ENCODE data around the gene COL4A3.
A peak's percentile ranks its signal among the peaks of the same experiment; 100 is the strongest.

The COL4A3 gene

DNA sequence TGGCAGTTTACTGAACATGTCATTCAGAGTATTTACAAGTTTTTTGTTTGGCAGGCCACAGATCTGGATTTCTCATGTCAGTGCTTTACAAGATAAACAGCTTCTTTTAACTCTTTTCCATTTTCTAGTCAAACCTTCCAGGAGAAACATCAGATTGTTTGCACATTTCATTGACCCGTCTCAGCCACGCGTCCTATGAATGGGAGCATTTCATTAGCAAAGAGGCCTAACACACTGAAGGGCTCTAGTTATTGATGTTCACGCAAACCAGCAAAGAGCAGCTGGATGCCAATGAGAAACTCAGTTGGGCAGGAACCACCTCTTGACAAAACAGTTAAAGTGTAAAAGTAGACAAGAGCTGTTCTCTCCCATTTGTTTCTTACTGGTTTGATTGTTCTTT, 131.4 kb downstream of the COL4A3 start:
- DNase-seq (ENCODE audit: low read depth): no peak

DNA sequence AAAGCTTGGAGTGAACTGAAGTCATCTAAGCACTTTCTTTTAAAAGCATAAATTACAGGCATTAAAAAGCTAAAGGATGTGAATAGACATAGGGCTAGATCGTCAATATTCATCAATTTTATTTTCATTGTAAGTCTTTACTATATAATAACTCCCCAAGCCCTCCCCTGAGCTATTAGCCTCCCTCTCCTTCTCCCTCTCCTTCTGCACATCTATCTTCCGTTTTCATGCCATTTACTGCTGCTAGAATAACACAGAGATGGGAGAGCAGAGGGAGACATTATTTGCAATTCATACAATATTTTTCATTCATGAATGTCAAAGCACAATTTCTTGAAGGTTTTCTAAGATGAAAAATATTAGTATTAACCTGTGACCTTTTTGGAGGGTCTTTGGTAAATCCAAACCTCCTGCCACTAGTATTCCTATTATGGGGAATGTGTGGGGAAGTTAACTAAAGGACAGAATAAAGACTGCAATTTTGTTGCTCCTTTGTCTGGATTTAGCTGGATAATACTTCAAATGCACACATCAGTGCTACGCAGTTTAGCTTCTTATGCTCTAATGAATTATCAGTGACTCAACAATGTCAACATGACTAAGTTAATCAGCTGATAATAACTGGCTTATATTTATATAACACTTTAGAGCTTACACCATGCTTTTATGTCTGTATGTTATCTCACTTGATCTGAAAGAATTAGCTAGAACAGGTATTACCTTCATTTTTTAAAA, 132.4 kb downstream of the COL4A3 start:
- DNase-seq (ENCODE audit: low read depth): no peak

DNA sequence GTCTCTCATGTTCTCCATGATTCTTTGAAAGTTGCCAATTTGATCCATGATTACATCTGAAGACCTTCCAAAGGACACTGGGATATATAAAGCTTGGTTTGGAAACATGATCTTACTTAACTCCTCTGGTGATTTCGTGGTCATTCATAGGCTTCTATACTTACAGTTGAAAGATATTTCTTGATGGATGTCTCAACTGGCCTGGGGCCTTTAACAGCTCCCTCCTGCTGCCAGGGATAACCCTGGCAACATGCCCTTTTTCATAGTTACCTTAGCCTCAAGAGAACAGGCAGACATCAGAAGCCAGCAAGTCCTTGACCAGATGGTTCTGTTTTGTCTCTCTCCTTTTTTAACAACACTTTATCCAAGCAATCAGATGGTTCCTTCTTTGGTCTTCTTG, 137.1 kb downstream of the COL4A3 start:
- no peak for DNase-seq (ENCODE audit: low read depth)

DNA sequence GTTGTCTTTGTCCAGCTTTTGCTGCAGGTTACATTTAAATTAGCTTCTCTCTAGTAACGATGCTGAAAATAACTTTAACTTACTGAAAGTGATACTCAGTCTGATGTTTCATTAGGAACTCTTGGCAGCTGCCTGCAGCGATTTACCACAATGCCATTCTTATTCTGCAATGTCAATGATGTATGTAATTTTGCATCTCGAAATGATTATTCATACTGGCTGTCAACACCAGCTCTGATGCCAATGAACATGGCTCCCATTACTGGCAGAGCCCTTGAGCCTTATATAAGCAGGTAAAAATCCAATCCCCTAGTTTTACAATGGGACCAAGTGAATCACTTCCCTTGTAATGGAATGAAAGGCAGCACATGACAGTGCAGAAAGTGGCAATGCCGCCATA, 144.4 kb downstream of the COL4A3 start:
- DNase-seq (ENCODE audit: low read depth): no peak

DNA sequence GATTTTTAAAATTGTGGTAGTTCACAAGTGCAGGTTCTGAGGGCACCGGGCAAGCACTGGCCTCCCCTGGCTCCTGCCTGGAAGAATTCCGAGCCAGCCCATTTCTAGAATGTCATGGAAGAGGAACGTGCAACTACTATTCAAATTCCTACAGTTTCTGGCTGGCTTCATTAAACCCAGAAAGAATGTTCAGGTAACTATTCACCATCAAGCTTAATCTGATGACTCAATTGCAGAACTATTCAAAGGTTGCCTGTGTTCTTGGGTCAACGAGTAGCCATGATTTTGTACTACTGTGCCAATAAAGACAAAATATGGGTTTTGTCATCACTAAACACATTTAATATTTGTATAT, 146.3 kb downstream of the COL4A3 start:
- no peak for DNase-seq (ENCODE audit: low read depth)

DNA sequence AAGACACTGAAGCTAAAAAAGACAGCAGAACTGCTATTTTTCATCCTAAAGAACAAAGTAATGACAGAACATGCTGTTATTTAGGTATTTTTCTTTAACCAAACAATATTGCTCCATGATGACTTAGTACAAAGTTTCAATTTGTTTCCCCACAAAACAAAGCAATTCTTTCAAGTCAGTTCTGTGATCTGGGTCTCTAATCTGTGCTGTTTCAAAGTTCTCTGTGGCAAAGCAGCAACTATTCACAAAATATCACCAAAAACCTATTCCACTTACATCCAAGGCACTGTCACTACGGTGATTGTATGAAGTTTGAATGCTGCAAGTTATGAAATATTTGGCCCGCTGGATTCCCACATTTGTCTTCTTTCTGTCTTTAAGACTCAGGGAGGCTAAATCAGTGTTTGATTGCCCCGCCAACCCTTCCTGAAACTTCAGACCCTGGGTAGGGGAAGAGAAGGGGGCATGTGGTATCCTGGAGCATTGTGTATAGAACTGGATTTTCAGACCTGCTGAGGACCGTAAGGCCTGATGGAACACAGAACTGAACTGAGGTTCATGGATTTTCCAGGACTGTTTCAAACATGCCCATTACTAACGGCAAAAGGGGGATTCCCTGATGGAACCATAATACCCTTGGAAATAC, 147.6 kb downstream of the COL4A3 start:
- DNase-seq (ENCODE audit: low read depth): no peak

DNA sequence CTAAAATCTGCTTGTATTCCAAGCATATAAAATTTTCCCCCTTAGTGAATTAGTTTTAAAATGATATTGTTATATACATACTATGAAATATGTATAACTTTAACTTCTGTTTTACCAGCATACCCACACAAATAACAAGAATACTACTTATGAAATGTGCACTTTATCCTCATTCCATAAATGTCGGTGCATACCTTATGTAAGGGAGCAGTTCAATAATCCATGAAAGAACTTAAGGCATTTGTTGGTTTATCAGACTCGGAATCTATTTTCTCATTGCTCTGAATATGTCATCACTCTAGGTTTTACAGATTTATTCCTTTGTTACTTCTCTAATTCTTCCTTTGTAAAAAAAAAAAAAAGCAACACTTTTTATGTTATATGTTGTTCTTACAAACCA, 148.2 kb downstream of the COL4A3 start:
- no peak for DNase-seq (ENCODE audit: low read depth)

DNA sequence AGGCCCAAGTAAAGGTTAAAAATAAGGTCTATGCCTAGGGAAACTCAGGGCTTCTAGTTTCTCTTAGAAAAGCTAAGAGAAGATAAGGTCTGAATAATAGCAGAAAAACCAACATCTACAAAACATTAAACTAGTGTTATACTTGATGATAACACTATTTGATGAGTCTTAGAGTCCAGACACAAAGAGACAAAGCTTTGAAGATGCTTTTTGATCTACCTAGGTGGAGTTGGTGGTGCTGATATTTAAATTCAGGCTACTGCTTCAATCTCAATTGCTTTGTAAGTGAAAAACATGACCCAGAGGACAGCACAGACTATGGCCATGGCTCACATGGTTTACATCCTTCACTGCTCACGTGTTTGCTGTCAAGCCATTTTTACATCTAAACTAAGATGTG, 148.9 kb downstream of the COL4A3 start:
- DNase-seq (ENCODE audit: low read depth): no peak

DNA sequence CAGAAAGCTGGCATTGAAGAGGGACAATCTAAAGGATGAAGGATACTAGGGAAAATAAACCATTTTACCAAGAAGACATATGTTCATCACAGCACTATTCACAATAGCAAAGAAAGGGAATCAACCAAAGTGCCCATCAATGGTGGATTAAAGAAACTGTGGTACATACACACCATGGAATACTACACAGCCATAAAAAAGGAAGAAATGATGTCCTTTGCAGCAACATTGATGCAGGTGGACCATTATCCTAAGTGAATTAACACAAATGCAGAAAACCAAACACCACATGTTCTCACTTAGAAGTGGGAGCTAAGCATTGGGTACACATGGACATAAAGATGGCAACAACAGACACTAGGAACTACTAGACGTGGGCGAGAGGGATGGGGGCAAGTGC, 153.4 kb downstream of the COL4A3 start:
- DNase-seq (ENCODE audit: low read depth): no peak

DNA sequence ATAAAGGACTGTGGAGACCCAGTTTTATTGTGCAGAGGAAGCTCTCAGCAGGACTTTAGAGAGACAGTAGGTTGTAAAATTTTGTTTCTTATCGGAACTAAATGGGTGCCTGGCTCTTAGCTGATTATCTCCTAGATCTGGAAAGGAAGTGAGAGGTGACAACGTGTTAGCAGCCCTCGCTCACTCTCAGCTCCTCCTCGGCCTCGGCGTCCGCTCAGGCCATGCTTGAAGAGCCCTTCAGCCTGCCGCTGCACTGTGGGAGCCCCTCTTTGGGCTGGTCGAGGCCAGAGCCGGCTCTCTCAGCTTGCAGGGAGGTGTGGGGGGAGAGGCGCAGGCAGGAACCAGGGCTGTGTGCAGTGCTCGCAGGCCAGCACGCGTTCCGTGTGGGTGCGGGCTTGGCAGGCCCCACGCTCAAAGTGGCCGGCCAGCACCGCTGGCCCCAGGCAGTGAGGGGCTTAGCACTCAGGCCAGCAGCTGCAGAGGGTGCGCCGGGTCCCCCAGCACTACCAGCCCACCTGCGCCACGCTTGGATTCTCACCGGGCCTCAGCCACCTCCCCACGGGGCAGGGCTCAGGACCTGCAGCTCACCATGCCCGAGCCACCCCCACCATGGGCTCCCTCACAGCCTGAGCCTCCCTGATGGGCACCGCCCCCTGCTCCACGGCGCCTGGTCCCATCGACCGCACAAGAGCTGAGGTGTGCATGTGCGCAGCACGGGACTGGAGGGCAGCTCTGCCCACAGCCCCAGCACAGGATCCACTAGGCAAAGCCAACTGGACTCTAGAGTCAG, 156.1 kb downstream of the COL4A3 start:
- peak; percentile 53 for DNase-seq (ENCODE audit: low read depth)

DNA sequence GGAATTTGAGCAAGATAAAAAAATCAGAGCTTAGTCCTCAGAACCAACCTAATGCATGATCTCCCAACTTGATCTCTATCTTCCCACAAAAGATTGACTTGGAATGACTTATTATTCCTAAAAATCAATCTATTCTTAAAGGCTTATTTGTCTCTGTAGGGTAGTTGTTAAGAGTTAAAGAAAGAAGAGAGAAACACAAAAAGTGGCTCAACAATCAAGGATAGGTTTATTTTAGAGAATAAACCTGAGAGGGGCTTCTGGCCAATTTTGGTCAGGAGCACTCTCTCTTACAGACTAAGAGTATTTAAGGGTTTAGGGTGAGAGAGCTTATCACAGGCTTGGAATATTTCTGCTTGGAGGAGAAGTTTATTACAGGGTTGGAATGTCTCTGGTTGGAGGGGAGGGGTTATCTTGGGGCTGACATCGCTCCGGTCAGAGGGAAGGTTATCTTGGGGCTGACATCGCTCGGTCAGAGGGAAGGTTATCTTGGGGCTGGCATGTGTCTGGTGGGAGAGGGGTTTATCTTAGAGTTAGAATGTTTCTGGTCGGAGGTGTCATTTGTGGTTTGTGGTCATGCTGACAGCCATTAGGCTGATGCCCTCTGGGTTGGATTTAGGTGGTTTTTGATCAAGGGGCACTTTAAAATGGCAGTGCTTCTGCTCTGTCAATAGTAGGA, 158.2 kb downstream of the COL4A3 start:
- DNase-seq (ENCODE audit: low read depth): peak; percentile 90

DNA sequence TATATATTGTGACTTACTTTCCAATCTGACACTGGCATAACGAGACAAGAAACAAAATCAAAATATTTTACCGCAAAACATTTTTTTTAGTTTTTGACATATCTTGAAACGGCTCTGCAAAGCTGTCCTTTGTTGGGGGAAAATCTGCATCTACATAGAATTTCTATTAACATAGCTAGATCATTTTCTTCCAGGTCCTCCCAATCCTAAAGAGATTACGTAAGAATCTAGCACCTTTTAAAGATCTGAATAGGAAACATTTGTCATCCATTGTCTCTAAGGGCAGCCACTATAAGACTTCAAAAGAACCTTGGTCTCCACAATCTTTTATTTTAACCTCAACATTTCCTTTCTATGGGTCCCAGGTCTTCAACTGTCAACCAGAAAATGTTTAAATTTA, 159.4 kb downstream of the COL4A3 start:
- DNase-seq (ENCODE audit: low read depth): no peak

DNA sequence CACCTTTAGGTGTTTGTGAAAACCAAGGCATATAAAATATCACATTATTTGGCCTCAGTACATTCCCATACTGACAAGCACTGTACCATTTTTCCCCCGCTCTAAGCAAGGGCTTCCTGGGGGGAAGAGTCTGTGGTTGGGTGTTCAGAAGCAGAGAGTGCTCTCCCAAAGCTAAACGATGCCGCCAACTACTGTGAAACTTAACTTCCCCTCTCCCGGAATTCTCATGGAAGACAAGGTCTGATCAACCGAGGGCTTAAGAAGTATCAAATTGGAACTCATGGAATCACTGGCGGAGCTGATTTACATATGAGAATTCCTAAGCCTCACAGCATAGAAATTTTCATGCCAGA, 160.2 kb downstream of the COL4A3 start:
- DNase-seq (ENCODE audit: low read depth): no peak

DNA sequence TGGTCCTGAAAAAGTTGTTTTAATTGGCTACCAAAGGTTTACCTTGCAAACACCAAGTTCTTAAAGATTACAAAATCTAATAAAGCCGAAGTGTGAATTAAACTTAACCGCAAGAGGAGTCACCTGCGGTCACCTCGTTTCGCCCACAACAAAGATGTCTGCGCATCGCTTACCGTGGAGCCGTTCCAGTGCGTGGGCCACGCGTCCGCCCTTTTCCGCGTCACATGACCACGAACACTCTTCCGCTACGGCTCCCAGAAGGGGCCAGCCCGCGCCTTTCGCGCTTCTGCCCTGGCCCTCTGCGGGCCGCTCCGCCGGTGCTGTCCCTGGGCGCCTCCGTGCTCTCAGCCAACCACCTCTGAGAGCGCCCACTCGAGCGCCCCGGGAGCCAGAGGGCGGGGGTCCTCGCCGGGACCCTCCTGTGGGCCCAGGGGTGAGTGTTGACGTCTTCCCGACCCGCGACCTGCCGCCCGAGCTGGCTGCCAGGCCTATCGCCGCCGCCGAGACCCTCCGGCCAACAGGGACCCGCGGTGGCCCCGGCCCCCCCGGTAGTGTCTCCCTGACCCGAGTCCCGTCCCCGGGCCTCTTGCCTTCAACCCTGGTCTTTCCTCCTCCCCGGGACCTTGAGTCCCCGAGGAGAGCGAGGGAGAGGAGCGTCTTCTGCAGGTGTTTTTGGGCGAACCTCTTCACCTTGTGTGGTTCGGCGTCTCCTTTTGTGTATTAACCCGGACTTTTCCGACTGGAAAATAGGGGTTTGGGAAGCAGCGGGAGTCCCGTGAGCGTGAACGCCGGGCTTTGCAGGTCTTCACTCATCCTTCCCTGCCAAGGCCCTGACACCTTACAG, 160.8 kb downstream of the COL4A3 start, which contains the start of gene MFF:
TSS of gene MFF (plus strand) at position 257 of the 844 bp plus-strand sequence. CDS start 5,415 bp downstream, outside the sequence.
- peak; percentile 80 for DNase-seq (ENCODE audit: low read depth)

DNA sequence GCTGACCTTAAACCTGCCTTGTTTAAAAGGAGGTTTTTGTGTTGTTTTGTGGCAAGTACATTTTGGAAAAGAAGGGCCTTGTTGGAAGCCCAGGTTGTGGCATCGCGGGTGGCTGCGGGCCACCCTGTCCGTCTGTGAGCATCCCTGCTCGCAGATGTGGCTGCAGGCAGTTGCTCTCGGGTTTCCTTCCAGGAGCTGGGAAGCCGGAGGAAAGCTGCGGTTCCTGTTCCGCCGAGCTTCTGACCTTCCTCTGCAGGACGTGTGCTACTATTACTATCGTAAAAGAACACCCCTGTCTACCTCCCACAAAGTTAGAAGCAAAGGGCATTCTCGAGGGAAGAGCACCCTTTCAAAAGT, 161.4 kb downstream of the COL4A3 start:
- peak; percentile 40 for DNase-seq (ENCODE audit: low read depth)

DNA sequence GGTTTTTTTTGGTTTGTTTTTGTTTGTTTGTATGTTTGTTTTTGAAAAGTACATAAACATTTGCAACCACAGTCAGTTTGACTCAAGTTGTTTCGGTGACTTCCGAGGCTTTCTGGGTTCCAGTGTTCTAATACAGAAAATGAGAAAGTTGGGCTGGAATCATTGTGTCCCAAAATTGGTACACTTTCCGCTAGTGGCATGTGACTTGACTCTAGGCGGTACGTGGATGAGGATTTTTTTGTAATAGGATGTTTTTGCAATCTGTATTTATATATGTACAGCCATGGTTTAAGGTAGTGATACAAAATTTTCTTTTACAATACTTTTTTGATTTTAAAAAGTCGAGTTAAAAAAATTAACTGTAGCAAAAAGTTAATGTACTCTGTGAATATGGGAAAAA, 162.4 kb downstream of the COL4A3 start:
- DNase-seq (ENCODE audit: low read depth): no peak

DNA sequence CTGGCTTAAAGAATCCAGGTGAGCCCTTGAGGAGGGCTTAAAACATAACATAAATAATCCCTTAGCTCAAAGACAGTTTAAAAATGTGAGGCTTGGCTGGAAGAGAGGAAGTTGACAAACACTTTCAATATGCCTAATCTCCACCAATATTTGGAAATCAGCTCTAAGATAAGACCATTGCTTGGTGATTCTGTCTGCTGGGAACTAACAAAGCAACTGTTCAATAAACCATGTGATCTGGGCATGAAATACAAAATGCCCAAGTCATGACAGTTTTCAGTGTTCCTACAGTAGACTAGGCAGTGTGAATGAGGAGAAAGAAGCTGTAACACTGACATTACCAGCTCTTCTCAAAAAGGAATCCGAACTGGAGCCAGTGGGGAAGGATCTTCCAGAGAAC, 171.3 kb downstream of the COL4A3 start:
- no peak for DNase-seq (ENCODE audit: low read depth)

DNA sequence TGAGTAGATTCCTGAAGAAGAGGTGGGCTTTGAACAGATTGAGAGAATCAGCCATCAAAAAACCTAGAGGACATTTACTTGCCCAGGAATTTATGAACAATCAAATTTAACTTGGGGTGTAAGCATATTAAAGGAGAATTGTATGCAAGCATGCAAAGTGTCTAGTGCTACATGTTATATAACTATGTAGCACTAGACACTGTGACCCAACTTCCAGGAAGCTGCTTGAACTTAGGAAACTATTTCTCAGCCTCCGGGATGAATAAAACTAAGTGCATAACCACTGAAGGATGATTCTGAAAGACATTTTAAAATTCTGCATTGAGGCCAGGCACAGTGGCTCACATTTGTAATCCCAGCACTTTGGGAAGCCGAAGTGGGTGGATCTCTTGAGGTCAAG, 173.0 kb downstream of the COL4A3 start:
- DNase-seq (ENCODE audit: low read depth): no peak

DNA sequence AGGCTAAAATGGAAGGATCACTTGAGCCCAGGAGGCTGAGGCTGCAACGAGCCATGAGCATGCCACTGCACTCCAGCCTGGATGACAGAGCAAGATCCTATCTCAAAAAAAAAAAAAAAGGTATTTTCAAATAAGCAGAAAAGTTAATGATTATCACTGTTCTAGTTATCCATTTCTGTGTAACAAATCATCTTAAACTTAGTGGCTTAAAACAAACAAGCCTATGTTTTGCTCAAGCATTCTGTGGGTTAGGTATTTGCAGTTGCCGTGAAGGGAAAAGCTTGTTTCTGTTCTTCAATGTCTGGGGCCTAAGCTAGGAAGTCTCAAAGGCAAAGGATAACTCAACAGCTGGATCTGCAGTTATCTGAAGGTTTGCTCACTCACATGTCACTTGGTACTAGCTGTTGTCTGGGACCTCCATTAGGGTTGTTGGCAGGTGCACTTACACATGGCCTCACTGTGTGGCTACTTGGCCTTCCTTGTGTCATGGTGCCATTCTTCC, 174.7 kb downstream of the COL4A3 start:
- no peak for DNase-seq (ENCODE audit: low read depth)

DNA sequence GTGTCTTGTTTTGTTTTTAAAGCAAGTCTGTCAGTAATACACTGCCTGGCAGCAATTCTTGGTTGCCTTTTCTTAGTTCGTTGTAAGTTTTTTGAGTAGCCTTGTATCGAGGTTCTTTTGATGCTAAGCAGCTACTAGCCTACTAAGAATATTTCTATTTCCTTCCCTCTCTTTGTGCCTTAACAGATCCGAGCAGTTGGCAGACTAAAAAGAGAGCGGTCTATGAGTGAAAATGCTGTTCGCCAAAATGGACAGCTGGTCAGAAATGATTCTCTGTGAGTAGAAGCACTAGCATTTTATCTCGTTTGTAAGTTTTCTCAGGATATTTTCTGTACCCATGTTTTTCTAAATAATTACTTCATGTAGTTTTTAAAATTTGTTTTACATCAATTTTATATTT, 175.7 kb downstream of the COL4A3 start:
- DNase-seq (ENCODE audit: low read depth): no peak

DNA sequence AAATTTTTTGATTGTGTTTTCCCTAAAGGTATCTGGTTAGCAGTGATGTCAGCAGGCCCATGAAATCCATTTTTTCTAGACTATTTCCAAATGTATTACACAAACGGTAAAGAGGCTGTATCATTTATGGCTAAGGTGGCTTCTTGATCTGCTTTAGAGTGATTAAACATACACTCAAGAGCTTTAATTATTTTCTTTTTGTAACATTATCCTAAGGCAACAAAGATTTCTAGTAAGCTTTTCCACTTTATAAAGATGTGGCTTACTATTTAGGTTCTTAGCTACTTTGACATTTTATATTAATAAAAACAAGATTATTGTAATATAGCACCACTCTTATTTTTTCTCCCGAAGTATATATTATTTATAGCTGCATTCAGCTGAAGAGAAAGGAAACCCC, 177.1 kb downstream of the COL4A3 start:
- DNase-seq (ENCODE audit: low read depth): no peak

DNA sequence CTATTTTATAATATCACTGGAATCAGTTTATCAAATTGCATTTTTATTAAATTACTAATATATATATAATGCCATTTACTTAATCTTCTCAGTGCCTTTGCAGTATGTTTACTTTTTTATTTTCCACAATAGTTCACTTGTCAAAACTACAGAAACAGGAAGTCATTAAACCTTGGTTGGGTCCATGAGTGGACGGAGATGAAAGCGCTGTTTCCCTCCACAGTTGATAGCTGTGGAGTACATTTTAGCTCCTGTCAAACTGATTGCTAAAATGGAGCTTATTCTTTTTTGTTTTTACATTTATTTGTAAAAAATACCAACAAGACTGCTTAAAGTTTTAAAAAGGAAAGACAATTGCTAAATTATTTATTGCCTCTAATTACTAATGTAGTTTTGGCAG, 179.8 kb downstream of the COL4A3 start:
- DNase-seq (ENCODE audit: low read depth): no peak

Data from CMK (cell line).